GM18517 (cell line): ENCODE results near the gene OR2C3.

Experiments used
- ATAC-seq: cut with Tn5 transposase; IDR thresholded peaks from one replicate; pipeline ENCODE4 v1.9.1; 2021; ENCODE audit warnings: mild to moderate bottlenecking, moderate library complexity; ENCODE audit not compliant: unreplicated experiment

Gene OR2C3

GRCh38 chr1:247518613-247518891 lies 17.7 kb downstream of the OR2C3 start:
- no peak for ATAC-seq

- ATAC-seq = no peak
Observed at GRCh38 chr1:247517795-247518612, 18.2 kb downstream of the OR2C3 start.

GRCh38 chr1:247506831-247507230 lies 29.4 kb downstream of the OR2C3 start:
- ATAC-seq = no peak

GRCh38 chr1:247500865-247501264 lies 35.4 kb downstream of the OR2C3 start:
- ATAC-seq = no peak

- no peak for ATAC-seq
Observed at GRCh38 chr1:247496581-247497285, 39.5 kb downstream of the OR2C3 start.

- ATAC-seq = peak; percentile 71
Observed at GRCh38 chr1:247494767-247495166, 41.5 kb downstream of the OR2C3 start.

- no peak for ATAC-seq
Observed at GRCh38 chr1:247493106-247493505, 43.1 kb downstream of the OR2C3 start.

GRCh38 chr1:247491328-247491727 lies 44.9 kb downstream of the OR2C3 start:
- ATAC-seq = no peak

GRCh38 chr1:247487057-247487456 lies 49.2 kb downstream of the OR2C3 start:
- peak; percentile 71 for ATAC-seq

- ATAC-seq = no peak
Observed at GRCh38 chr1:247482747-247483146, 53.5 kb downstream of the OR2C3 start.

GRCh38 chr1:247476328-247477058 lies 59.7 kb downstream of the OR2C3 start:
- ATAC-seq = peak; percentile 63

GRCh38 chr1:247475793-247476192 lies 60.4 kb downstream of the OR2C3 start:
- ATAC-seq = no peak
